Brain microvascular endothelial cell (primary cell): Measurements from ENCODE around the gene SLC29A2.

ENCODE experiments used
- DNase-seq: peaks from one replicate; pipeline ENCODE4 v3.0.0-alpha.2; 2020
- H3K27ac ChIP-seq: fragments of 250-450 bp; sonication (Bioruptor Pico); 2 replicates; pipeline ENCODE4 v1.5.1; 2020; ENCODE audit warnings: mild to moderate bottlenecking, moderate library complexity
- H3K27me3 ChIP-seq: fragments of 250-450 bp; sonication (Bioruptor Pico); replicated peaks from 2 replicates; pipeline ENCODE4 v1.5.1; 2020; ENCODE audit warnings: mild to moderate bottlenecking
- H3K36me3 ChIP-seq: fragments of 250-450 bp; sonication (Bioruptor Pico); replicated peaks from 2 replicates; pipeline ENCODE4 v1.5.1; 2020; ENCODE audit warnings: mild to moderate bottlenecking
- H3K4me3 ChIP-seq: 2 replicates; pipeline ENCODE4 v1.5.1; 2011; ENCODE audit warnings: low read depth, mild to moderate bottlenecking, control low read depth, low read length, moderate library complexity
- in situ Hi-C: cut with HindIII; loops from 2 replicates; pipeline ENCODE4 v1.10.0; 2017; ENCODE audit warnings: low sequenced_read_pairs, low pct_ligation_motif_present
- TF ChIP-seq, protein P1 (sequence below): IDR thresholded peaks from 2 replicates; pipeline ENCODE4 v1.5.1; 2011; ENCODE audit warnings: low read depth, mild to moderate bottlenecking, moderate library complexity, low read length, control low read depth, inconsistent platforms; ENCODE audit errors: missing control alignments

Gene SLC29A2

DNA sequence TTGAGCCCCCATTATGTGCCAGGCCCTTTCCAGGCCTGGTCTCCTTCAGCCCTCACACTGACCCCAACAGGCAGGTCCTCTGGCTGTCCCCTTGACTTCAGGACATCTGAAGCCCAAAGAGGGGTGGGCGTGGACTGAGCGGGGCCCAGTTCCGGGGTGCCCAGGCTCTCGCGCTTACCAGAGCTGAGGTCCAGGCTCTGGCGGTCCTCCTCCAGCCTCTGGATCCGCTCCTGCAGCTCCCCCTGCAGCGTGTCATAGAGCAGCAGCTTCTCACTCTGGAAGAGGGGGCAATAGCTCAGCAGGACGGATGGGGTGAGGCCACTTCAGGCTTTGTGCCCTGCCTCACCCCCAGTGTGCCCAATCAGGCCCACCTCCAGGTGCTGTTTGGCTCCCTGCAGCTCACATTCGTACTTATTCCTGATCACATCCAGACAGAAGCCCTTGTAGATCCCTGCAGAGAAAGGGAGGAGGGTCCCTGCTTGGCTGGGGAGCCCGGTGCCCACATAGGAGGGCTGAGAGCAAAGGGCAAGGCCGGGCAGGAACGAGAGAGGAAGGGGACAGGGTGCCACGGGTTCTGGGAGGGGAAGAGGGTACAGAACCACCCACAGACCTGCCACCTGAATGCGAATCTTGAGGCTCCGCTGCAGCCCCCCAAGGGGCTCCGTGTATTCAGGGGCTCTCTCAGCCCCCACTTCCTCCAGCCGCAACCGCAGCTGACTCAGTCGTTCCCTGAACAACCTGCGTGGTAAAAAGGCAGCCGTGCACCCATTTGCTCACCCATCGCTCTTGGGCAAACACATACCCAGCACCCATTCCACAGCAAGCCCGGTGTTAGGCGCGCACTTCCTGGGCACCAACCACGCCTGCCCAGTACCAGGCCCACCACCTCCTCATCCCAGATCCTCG is 30.7 kb downstream of the SLC29A2 start:
- in situ Hi-C loops: no loop called here
- no peak overlapping the region for H3K4me3 ChIP-seq
- TF ChIP-seq, protein P1, sequence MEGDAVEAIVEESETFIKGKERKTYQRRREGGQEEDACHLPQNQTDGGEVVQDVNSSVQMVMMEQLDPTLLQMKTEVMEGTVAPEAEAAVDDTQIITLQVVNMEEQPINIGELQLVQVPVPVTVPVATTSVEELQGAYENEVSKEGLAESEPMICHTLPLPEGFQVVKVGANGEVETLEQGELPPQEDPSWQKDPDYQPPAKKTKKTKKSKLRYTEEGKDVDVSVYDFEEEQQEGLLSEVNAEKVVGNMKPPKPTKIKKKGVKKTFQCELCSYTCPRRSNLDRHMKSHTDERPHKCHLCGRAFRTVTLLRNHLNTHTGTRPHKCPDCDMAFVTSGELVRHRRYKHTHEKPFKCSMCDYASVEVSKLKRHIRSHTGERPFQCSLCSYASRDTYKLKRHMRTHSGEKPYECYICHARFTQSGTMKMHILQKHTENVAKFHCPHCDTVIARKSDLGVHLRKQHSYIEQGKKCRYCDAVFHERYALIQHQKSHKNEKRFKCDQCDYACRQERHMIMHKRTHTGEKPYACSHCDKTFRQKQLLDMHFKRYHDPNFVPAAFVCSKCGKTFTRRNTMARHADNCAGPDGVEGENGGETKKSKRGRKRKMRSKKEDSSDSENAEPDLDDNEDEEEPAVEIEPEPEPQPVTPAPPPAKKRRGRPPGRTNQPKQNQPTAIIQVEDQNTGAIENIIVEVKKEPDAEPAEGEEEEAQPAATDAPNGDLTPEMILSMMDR: no peak
- no peak overlapping the region for H3K27ac ChIP-seq
- DNase-seq: no peak
- H3K27me3 ChIP-seq: no peaks in the 10 kb centered on the region
- peaks cover 26% of the 10 kb centered on the region for H3K36me3 ChIP-seq

DNA sequence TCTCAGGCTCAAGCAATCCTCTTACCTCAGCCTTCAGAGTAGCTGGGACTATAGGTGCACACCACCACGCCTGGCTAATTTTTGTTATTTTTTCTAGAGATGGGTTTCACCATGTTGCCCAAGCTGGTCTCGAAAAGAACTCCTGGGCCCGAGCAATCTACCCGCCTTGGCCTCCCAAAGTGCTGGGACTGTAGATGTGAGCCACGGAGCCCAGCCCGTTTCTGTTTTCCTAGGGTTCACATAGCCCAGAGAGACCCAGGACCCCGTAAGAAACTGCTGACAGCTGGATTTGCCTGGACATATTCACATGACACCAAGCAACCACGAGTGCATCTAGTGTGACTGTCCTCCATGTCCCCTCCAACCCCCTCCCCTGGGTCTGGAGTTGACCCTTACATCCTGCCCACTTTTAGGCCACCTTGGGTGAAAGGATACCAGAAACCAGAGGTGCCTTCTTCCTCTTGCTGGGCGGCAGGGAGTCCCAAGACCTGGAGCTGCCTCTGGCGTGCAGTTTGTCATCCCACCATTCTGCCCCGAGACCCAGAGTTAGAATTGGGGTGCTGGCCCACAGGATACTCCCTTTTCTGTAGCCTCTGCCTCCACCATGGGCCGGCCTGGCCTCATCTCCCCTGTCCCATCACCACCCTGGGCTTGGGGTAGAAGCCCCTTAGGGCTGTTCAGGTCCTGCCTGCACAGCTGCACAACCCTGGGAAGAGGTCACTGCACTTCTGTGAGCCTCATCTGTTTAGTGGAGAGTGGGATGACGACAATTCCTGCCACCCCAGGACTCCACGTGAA is 31.7 kb downstream of the SLC29A2 start:
- Histone ChIP-seq H3K27me3 (no peaks in the 10 kb centered on the region), H3K4me3 (no peak overlapping the region), H3K27ac (no peak overlapping the region), H3K36me3 (peaks cover 26% of the 10 kb centered on the region)
- in situ Hi-C loops: no loop called here
- TF ChIP-seq, protein P1: no peak
- no peak for DNase-seq

DNA sequence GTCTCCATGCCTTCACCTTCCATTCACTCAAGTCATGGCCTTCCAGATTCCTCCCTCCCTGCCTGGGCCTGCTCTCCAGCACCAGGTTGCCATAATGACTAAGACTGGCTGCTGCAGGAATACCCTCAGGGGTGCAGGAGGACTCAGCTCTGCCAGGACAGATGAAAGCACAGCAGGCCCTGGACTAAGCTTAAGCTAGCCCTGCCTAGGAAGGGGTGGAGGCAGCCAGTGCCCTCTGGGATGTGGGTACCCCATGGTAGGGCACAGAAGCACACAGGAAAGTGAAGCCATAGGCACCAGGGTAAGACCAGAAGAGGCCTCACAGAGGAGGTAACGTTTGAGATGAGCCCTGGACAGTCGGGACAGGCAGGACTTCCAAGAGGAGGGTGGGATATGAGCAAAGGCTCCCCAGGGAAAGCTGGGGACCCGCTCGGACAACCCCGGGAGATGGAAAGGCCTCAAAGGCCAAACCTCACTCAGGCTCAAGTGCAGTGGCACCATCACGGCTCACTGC is 32.3 kb downstream of the SLC29A2 start:
- TF ChIP-seq, protein P1: no peak
- Histone ChIP-seq H3K36me3 (peaks cover 26% of the 10 kb centered on the region), H3K4me3 (no peak overlapping the region), H3K27ac (no peak overlapping the region), H3K27me3 (no peaks in the 10 kb centered on the region)
- no peak for DNase-seq
- in situ Hi-C loops: no loop called here

DNA sequence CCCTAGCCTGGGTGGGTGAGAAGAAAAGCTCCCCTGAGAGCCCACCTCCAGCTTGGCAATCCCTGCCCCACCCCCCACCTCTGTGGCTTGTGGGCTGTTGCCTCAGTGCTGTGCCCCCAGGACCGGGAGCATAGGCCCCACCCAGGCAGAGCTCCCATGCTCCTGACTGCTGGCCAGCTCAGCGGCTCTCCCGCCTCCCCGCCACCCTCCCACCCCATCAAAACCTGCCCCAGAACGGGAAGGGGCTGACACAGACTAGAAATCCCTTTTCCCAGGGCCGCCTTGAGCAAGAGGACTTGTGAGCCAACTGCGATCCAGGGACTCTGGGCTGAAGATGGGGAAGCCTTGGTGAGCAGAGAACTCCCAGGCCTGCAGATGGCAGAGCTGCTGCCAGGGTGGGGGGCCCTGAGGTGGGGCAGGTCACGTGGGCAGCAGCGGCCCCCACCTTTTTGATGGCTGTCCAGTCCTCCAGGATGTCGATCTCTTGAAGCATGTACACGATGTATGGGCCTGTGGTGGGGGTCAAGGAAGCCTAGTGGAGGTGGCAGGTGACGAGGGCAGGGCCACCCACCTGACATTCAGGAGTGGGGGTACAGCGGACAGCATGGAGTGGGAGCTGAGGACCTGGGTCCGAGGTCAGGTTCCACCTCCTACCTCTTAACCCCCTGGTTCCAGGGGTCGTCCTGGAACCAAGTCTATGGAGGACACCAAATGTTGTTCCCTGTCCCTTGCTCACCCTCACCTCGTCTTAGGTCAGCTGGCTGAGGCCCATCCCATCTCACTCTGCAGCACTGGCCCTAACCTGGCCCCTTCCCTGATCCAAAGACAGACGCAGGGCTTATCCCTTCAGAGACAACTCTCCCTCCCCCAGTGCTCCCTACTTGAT is 33.0 kb downstream of the SLC29A2 start:
- peaks cover 29% of the 10 kb centered on the region for H3K36me3 ChIP-seq
- no peak overlapping the region for H3K4me3 ChIP-seq
- no peak for DNase-seq
- H3K27me3 ChIP-seq: no peaks in the 10 kb centered on the region
- in situ Hi-C loops: no loop called here
- no peak overlapping the region for H3K27ac ChIP-seq
- TF ChIP-seq, protein P1: no peak

DNA sequence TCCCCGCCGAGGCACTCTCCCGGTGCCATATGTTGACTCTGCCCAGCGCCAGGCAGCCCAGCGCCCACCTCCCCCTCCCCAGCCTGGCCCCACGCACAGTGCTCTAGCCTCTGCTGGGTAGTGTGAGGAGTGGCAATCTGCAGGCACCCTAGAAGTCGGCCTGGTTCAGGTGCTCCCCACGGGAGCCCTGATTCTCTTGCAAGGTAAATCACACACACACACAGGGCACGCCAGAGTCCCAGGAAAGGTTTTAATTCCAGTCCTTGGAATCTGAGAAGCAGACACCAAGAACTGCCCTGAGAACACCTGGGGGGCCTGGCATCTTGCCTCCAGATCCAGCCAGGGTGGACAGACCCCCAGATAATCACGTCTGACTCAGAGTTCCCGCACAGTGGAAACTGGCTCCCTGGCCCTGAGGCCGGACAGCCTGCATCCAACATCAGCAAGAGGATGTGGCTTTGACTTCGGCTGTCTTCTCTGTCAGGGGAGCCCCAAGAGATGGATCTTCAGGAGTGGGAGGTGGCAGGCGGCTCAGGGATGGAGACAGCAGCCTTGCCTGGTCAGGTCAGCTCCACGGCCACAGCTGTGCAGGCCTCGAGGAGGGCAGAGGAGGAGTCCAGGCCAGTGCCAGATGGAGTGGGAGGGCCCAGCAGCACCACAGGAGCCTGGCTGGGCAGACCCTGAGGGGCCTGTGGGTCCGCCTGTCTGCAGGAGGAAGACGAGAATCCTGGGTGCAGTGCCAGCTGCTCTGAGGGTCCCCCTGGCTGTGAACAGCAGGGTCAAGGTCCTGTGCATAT is 34.3 kb downstream of the SLC29A2 start:
- H3K4me3 ChIP-seq: no peak overlapping the region
- TF ChIP-seq, protein P1: peak; percentile 6
- H3K36me3 ChIP-seq: peaks cover 39% of the 10 kb centered on the region
- H3K27ac ChIP-seq: peak overlapping the region; percentile 97
- in situ Hi-C loops: no loop called here
- H3K27me3 ChIP-seq: no peaks in the 10 kb centered on the region
- DNase-seq: peak; percentile 23
